Activated CD4-positive, alpha-beta T cell treated with anti-CD3 and anti-CD28 coated beads, Interleukin-2, amount 50 U/mL, for 1 hour (primary cell): ENCODE data around the gene MAZ.
A peak's percentile ranks its signal among the peaks of the same experiment; 100 is the strongest.
"Not testable (repeated sequence)": the region's sequence is repeated elsewhere in the genome, so short reads cannot be mapped to it uniquely, and the experiment has no call there.

Experiments used
- DNase-seq: peaks from one replicate; pipeline ENCODE4 v3.0.0-alpha.2; 2020

MAZ gene

DNA sequence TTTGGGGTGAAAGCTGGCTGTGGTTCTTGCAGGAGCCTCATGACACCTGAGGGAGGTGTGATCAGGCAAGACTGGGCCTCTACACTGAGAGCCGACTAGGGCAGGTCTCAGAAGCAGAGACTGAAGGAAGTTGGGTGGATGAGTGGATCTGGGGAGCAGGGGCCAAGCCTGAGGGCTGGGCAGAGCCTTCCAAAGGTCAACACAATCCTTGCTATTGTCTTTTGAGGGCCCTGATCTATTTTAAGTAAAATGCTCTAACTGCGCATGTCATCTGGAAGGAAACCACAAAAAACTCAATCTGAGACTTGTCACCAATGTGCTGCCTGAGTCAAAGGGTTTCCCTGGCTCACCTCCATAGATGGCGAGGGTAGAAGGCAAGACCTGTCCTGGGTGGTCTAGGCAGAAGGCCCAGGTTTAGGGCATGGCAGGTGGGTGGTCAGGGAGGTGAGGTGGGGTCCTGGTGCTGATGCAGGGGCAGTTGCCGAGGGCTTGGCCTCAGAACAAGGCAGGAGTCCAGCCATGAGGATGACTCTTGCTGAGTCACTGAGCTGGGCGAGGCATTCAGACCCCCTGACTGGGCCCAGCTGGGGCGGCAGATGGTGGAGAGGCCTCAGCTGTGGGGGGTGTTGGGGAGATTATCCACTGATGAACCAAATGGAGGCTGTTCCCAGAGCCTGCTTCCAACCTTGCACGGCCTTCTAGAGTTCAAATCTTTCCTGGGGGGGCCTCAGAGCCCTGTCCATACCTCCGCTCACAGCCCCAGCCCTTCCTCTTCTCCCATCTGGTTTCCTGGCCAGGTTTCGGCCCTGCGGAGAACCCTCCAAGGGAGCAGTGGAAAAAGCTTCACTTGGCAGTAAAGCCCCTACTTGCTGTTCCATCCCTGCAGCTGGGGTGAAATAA is 19.1 kb downstream of the MAZ start:
- DNase-seq, result no peak

DNA sequence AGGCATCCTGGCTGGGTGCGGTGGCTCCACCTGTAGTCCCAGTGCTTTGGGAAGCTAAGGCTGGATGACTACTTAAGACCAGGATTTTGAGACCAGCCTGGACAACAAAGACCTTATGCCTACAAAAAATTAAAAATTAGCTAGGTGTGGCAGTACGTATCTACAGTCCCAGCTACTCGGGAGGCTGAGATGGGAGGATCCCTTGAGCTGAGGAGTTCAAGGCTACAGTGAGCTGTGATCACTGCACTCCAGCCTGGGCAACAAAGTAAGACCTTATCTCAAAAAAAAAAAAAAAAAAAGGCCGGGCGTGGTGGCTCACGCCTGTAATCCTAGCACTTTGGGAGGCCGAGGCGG is 20.0 kb downstream of the MAZ start:
- DNase-seq, result no peak

DNA sequence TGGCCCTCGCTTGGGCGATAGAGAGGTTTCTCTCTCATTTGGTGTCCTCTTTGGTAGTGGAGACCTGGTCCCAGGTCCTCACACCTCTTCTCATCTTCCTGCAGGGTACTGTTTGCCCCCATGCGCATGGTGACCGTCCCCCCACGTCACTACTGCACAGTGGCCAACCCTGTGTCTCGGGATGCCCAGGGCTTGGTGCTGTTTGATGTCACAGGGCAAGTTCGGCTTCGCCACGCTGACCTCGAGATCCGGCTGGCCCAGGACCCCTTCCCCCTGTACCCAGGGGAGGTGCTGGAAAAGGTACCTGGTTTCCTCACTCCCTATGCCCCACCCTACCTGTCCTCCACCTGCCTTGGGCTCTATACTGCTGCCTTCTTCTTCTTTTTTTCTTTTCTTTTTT is 24.4 kb downstream of the MAZ start:
- no peak for DNase-seq

DNA sequence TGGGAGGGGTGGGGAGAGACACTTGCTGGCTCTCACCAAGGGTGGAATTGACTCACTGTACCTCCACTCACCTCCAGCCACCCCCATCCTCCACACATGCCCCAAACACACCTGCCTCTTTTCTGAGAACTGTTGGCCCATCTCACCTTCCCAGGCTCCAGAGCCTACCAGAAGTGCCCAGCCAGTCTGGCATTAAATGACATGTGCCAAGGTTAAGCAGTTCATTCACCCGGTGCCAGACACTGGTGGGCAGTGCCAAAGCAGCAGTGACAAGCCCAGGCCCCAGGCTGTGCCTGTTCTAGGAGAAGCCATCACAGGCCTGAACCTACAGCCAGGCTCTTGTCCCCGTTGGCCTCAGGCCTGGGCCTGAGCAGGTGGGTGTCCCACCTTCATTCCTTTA is 25.2 kb downstream of the MAZ start:
- DNase-seq, result no peak

DNA sequence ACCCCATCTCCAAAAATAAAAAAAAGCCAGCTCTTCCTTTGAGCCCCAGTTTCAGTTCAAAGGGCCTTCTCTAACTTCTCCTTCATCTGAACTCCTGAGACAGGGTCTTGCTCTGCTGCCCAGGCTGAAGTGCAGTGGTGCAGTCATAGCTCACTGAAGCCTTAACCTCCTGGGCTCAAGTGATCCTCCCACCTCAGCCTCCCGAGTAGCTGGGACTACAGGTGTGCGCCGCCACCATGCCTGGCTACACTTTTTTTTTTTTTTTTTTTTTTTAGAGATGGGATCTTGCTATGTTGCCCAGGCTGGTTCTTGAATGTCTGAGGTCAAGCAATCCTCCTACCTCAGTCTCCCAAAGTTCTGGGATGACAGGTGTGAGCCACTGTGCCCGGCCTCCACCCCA is 26.9 kb downstream of the MAZ start:
- not testable (repeated sequence) for DNase-seq

DNA sequence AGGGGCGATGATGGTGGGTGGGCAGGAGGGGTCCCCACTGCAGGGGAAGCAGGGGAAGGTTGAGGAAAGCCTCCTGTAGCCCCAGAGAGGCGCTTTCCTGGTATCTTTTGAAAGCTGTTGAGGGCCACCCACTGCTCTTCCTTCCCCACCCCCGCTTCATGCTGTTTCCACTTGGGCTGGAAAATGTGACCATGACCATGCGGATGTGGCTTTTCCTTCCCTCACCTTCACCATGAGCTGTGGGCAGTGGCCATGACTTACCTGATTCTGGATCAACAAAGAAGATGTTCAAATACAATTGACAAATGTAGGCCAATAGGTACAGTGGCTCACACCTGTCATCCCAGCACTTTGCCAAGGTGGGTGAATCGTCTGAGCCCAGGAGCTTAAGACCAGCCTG is 27.8 kb downstream of the MAZ start:
- DNase-seq, result no peak

DNA sequence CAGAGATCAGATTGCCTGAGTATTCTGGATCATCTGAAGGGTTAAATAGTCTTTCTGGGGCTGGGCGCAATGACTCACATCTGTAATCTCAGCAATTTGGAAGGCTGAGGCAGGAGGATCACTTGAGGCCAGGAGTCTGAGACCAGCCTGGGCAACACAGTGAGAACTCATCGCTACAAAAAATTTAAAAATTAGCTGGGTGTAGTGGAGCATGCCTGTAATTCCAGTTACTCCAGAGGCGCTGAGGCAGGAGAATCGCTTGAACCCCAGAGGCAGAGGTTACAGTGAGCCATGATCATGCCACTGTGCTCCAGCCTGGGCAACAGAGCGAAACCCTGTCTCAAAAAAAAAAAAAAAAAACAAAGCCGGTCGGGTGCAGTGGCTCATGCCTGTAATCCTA is 29.6 kb downstream of the MAZ start:
- DNase-seq, result no peak

DNA sequence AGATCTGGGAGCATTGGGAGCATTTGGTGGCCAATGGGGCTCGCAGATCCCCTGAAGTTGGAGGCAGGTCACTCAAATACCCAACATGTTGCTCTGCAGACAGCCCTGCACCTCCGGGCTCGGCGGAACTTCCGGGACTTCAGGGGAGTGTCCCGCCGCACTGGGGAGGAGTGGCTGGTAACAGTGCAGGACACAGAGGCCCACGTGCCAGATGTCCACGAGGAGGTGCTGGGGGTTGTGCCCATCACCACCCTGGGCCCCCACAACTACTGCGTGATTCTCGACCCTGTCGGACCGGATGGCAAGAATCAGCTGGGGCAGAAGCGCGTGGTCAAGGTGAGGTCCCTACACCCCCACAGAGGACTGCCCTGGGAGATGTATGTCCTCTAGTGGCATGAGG is 30.3 kb downstream of the MAZ start:
- no peak for DNase-seq

DNA sequence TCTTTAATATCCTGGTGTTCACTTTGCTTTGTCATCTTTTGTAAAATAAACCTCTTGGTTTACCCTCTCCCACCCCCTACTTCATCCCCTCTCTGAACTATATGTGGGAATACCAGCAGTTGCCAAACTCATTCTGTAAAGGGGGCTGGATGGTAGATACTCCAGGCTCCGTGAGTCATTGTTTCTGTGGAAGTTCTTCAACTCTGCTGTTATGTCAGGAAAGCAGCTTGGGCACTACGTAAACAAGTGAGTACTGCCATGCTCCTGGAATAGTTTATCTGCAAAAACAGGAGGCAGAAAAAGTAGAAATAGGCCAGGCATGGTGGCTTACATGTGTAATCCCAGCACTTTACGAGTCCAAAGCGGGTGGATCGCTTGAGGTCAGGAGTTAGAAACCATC is 31.5 kb downstream of the MAZ start:
- no peak for DNase-seq

DNA sequence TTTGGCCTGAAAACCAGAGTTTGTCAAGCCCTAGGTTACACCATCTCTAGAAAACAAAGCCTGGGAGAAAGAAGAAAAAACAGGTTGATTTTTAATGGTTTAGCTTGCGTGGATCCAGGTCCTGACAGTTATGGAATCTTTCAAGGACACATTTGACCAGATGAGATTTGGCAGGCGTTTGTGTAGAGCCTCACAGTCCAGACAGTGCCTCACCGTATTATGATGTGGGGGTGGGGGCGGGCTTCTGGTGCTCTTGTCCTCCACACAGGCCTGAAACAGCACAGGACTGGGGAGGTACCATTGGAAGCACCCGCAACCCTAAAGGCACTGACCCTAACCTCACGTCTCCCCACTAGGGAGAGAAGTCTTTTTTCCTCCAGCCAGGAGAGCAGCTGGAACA is 33.5 kb downstream of the MAZ start:
- DNase-seq, result no peak

DNA sequence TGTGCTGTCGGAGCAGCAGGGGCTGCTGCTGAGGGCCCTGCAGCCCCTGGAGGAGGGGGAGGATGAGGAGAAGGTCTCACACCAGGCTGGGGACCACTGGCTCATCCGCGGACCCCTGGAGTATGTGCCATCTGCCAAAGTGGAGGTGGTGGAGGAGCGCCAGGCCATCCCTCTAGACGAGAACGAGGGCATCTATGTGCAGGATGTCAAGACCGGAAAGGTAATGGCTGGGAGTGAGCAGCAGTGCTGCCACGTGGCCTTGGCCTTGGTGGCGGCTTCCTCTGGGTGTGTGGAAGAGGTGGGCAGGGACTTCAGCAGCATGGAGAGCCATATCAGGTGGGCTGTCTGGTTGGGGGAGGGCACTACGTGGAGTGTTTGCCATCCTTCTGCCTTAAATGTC is 33.9 kb downstream of the MAZ start:
- no peak for DNase-seq

DNA sequence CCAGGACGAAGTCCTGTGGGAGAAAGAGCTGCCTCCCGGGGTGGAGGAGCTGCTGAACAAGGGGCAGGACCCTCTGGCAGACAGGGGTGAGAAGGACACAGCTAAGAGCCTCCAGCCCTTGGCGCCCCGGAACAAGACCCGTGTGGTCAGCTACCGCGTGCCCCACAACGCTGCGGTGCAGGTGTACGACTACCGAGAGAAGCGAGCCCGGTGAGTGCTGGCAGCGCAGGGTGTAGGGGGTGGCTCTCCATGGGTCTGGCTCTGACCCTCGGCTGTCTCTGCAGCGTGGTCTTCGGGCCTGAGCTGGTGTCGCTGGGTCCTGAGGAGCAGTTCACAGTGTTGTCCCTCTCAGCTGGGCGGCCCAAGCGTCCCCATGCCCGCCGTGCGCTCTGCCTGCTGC is 35.3 kb downstream of the MAZ start:
- no peak for DNase-seq

DNA sequence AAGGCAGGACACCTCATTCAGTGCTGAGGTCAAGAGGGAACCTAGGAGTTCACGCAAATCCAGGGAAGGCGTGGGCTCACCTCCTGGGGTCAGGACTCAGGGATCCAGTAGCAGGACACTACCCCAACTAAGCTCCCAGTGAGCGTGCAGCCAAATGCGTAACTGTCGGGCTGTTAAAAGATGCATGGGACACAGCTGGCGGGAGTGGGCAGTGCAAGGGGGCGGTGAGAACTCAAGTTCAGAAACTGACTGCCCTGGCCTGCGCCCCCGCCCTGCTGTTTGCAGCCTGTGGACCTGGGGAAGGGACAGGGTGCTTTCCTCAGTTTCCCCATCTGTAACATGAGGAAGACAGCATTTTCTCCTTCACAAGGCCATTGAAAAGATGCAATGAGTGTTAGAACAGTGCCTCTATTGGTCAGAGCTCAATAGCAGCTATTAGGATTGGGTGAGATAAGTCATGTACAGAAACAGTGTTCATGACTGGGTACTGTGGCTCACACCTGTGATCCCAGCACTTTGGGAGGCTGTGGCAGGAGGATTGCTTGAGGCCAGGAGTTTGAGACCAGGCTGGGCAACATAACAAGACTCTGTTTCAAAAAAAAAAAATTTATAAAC is 36.5 kb downstream of the MAZ start:
- no peak for DNase-seq

DNA sequence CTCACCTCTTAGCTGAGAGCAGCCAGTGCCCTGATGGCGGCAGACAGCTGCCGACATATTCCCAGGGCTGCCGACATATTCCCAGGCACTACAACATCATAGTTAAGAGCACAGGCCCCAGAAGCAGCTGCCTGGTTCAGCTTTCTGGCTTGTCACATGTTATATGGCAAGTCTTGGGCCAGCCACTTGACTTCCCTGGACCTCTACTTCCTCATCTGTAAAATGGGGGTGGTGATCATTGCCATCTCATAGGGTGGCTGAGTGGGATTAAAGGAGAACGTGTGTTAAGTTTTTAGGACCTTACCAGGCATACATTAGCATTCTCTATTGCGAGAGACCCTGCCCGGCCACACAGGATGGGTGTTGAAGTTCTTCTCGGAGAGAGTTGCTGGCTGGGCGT is 37.6 kb downstream of the MAZ start:
- DNase-seq, result no peak

DNA sequence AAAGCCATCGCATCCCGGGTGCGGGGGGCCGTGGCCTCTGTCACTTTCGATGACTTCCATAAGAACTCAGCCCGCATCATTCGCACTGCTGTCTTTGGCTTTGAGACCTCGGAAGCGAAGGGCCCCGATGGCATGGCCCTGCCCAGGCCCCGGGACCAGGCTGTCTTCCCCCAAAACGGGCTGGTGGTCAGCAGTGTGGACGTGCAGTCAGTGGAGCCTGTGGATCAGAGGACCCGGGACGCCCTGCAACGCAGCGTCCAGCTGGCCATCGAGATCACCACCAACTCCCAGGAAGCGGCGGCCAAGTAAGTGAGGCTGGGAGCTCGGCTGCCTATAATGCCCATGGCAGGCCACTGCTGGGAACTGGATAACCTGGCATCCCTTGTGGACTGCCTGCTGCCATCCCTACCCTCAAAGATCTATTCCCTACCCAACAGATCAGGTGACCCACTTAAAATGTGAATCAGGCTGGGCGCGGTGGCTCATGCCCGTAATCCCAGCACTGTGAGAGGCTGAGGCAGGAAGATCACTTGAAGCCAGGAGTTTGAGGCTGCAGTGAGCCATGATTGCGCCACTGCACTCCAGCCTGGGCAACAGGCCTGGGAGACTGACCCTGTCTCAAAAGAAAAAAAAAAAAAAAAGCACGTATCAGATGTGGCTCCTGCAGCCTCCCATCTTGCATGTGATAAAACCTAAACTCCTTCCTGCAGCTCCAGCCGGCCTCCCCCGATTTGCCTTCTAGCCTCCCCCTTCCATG is 38.4 kb downstream of the MAZ start:
- DNase-seq, result no peak

DNA sequence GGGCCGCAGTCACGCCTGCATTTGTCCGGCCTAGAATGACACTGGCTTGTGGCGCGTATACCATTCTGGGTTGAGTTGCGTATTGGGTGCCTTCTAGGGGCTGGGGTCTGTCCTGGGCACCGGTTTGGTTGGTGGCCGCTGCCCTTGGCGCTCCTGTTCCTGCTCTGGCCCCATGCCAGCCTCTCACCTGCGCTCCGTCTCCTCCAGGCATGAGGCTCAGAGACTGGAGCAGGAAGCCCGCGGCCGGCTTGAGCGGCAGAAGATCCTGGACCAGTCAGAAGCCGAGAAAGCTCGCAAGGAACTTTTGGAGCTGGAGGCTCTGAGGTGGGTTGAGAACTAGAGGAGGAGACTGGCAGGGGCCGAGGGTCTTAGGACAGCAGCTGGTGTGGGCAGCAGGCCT is 39.3 kb downstream of the MAZ start:
- DNase-seq, result no peak

DNA sequence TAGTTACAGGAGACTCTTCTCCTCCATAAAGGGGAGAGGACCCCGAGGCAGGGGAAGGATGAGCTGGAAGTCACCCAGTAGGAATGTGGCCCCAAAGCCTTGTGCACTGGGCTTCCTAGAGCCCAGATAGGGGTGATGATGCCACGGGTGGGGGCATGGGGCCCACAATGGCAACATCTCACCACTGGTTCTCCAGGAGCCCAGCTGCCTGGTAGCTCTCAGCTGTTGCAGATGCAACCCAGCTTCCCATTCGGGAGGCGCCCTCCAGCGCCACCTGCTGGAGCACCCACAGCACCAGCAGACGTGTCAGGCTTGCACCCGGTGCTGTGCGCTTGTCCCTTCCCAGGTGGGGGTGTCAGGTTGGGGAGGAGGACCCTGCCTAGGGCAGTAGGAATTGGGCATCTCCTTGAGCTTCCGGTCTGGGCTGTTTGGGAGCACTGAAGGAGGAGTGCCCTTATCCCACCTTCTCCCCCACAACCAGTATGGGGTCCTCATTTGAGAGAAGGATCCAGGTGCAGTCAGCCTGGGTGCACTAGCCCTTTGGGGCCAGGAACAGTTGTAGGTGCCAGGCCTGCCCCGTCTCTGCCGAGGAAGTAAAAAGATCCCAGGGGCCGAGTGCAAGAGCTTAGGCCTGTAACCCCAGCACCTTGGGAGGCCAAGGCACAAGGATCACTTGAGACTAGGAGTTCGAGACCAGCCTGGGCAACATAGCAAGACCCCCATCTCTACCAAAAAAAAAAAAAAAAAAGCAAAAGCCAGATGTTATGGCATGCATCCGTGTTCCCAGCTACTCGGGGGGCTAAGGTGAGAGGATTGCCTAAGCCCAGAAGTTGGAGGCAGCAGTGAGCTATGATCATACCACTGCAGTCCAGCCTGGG is 42.3 kb downstream of the MAZ start:
- peak; percentile 84 for DNase-seq

DNA sequence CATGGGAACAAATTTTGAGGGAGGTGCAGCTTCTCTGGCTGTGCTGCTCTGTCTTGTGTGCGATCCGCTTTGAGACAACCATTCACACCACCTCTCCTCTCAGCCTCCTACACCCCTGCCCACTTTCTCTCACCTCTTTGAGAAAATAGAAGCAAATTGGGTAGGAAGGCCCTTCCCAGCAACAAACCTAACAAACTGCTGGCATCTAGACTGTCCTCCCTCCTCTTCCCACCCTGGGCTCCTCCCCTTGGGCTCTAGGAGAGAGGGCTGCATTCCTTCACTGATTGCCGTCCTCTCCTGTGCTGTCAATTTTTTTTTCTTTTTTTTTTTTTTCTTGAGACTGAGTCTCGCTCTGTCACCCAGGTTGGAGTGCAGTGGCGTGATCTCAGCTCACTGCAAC is 43.2 kb downstream of the MAZ start:
- no peak for DNase-seq

DNA sequence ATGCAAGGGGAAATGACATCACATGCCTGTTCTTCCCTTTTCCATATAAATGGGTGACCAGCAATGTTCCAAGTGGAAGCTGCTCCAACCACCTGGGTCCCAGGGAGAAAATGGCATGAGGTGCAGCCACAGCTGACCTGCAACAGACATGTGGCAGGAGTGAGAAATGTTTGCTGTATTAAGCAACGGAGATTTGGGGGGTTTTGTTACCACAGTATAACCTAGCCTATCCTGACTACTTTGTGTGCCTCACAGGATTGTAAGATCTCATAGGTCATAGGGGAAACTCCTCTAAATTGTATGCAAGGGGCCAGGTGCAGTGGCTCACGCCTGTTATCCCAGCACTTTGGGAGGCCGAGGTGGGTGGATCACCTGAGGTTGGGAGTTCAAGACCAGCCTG is 44.7 kb downstream of the MAZ start:
- no peak for DNase-seq

DNA sequence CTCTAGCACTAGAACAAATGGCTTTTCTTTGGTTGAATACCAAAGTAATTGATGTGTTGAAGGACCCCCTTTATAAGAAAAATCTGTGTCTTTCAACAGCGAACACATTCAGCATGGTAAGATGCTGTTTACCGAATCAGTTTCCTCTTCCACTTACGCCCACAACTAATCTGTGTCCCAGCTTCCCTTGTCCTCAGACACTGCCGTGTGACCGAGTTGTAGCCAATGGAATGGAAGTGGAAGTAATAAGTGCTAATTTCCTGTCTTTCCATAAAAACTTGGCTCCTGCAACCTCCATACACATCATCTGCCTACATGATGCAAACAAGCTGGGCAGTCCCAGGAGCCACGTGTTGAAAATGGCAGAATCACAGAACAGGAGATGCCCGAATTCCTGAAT is 46.3 kb downstream of the MAZ start:
- no peak for DNase-seq

DNA sequence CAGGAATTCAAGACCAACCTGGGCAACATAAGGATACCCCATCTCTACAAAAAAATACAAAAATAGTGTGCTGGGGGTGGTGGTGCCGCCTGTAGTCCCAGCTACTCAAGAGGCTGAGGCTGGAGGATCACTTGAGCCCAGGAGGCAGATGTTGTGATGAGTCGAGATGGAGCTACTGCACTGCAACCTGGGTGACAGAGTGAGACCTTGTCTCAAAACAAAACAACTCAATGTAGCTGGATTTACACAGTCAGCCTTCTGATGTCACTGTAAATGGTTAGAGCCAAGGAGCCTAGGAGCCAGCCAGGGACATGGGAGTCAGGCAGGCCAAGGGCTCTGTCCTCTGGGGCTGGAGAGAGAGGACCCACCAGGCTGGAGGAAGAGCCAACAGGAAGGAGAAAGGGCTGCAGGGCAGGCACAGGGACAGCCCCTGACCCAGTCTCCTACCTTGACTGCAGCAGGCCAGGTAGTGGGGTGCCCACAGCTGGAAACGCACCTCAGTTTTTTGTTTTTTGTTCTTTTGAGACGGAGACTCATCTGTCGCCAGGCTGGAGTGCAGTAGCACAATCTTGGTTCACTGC is 48.3 kb downstream of the MAZ start:
- DNase-seq, result no peak

DNA sequence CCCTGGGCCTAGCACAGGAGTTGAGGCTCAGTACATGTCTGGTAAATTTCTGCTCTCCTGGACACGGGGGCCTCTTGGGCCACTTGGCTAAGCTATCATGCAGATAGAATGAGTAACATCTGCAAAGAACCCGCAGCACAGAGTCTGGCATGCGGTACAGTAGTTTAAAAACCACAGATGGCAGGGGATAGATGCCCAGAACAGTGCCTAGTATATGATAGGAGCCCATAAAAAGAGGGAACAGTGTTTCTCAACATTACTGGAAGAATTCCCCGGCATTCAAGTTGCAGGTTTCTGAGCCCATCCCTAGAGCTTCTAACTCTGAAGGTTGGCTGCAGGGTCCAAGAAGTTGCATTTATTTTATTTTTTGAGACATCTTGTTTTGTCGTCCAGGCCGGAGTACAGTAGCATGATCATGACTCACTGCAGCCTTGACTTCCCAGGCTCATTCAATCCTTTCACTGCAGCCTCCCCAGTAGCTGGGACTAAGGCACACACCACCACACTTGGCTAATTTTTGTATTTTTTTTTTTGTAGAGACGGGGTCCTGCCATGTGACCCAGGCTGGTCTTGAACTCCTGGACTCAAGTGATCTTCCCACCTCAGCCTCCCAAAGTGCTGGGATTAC is 50.9 kb downstream of the MAZ start:
- no peak for DNase-seq
